ENCODE results near the gene GPR137C. TPM values are rescaled to one million over a fixed set of nuclear protein-coding genes. Genes with fewer than 3 reads are reported as not detected.
A peak's percentile ranks its signal among the peaks of the same experiment; 100 is the strongest.

GPR137C gene
- total RNA-seq, 4 donors from 2014 or later = 0.20 to 1.4 (median 1.1) TPM

DNA sequence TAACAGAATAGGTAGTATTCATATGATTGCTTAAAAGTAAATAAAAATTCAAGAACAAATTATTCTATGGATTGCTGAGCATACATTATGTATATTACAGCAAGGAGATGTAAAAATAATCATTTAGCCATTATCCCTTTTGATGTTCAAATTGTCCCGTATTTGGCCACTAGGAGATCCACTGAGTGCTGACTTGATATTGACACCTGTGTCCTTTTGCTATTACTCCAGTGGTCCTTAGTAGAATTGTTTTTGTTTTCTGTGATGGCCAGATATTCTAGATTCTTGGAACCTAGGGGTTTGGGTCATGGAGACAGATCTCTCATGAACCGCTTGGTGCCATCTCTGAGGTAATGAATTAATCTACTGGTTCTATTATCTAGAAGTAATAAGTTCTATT lies 126.0 kb downstream of the GPR137C start:
- no peak overlapping the region for H3K4me3 ChIP-seq (replicated peaks in 1 of 3)
- no peak for DNase-seq
- intact Hi-C loops (cut with DNase I) = no loop called here
- 95 to 97% methylated on average over 2 of the region's 2 CpGs for WGBS, 2 donors
- no peak overlapping the region for H3K27ac ChIP-seq
- H3K27me3 ChIP-seq = no peaks in the 10 kb centered on the region
- H3K4me1 ChIP-seq = no peaks in the 10 kb centered on the region
- no peaks in the 10 kb centered on the region for H3K9me3 ChIP-seq
- TF ChIP-seq POLR2A (IDR thresholded peaks at IDR 0.05) = no peak
- TF ChIP-seq, protein P1, sequence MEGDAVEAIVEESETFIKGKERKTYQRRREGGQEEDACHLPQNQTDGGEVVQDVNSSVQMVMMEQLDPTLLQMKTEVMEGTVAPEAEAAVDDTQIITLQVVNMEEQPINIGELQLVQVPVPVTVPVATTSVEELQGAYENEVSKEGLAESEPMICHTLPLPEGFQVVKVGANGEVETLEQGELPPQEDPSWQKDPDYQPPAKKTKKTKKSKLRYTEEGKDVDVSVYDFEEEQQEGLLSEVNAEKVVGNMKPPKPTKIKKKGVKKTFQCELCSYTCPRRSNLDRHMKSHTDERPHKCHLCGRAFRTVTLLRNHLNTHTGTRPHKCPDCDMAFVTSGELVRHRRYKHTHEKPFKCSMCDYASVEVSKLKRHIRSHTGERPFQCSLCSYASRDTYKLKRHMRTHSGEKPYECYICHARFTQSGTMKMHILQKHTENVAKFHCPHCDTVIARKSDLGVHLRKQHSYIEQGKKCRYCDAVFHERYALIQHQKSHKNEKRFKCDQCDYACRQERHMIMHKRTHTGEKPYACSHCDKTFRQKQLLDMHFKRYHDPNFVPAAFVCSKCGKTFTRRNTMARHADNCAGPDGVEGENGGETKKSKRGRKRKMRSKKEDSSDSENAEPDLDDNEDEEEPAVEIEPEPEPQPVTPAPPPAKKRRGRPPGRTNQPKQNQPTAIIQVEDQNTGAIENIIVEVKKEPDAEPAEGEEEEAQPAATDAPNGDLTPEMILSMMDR (IDR thresholded peaks at IDR 0.05) = peak in 1 of 6 experiments; percentile 7
- peaks cover 0 to 17% of the 10 kb centered on the region in 2 donors for H3K36me3 ChIP-seq

DNA sequence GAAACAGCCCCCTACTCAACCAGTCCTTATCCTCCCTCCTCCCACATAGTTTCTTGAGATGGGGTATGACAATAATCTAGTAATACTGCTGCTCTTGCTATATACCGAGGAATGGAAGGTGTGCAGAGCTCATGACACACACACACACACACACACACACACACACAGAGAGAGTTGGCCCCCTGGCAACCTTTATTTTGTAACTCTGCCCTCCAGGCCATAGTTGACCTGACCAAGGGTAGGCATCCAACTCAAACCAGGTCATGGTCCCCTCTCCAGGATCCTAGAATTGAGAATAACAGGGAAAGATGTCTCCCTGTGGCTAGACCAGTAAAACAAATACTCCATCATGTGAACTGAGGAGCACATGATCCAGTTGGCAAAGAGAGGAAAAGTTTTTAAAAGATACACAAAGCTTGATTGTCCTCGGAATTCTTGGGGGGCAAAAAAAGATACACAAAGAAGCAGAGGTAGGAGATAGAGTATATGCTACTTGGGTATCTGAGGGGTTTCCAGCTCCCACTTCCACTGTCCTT lies 131.4 kb downstream of the GPR137C start:
- Histone ChIP-seq H3K27ac (no peak overlapping the region), H3K27me3 (no peaks in the 10 kb centered on the region), H3K9me3 (no peaks in the 10 kb centered on the region), H3K4me1 (peaks cover 5 to 8% of the 10 kb centered on the region in 2 donors), H3K36me3 (no peaks in the 10 kb centered on the region), H3K4me3 (replicated peaks in 1 of 3) (no peak overlapping the region)
- no peak for DNase-seq
- TF ChIP-seq POLR2A (IDR thresholded peaks at IDR 0.05) = no peak
- TF ChIP-seq, protein P1 (IDR thresholded peaks at IDR 0.05) = no peak
- WGBS, 2 donors = 85 to 87% methylated on average over 2 of the region's 2 CpGs
- intact Hi-C loops (cut with DNase I) = no loop called here

DNA sequence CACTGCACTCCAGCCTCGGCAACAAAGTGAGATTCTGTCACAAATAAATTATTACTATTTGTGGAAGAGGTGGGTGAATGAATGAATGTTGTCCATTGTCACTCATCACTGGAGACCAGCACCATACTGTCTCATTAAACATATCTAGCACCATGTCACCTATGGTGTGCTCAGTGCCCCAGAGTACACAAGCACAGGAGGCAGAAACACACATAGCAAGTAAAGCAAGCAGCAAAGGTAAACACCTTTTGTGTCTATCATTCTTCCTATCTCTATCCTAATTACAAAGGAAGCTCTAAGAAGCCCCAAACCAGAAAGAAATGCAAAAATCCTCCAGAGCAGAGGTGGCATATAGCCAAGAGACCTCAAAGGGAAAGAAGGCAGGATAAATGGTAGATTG lies 133.5 kb downstream of the GPR137C start:
- H3K4me3 ChIP-seq (replicated peaks in 1 of 3) = no peak overlapping the region
- intact Hi-C loops (cut with DNase I) = no loop called here
- no peaks in the 10 kb centered on the region for H3K9me3 ChIP-seq
- no peaks in the 10 kb centered on the region for H3K36me3 ChIP-seq
- no peak overlapping the region for H3K27ac ChIP-seq
- H3K4me1 ChIP-seq = peaks cover 8 to 10% of the 10 kb centered on the region in 2 donors
- 100% methylated on average over 1 of the region's 1 CpG for WGBS, 2 donors
- TF ChIP-seq, protein P1 (IDR thresholded peaks at IDR 0.05) = no peak
- TF ChIP-seq POLR2A (IDR thresholded peaks at IDR 0.05) = no peak
- DNase-seq = no peak
- no peaks in the 10 kb centered on the region for H3K27me3 ChIP-seq

Other genes starting within 250 kb of the GPR137C start
- gene PTGER2, start 238.5 kb upstream of the GPR137C start, total RNA-seq = 1 to 10 TPM in 3 of 4 donors, under 1 TPM in 1; 0.56 to 5.0 (median 1.5) TPM
- gene TXNDC16, start 331 bp upstream of the GPR137C start, total RNA-seq = 10 to 100 TPM in 1 of 4 donors, 1 to 10 TPM in 3; 3.7 to 14.1 (median 7.4) TPM
- gene ERO1A, start 142.7 kb downstream of the GPR137C start, total RNA-seq = 10 to 100 TPM; 32.2 to 55.9 (median 38.6) TPM
- 100 to 1,000 TPM in 3 of 4 donors, 10 to 100 TPM in 1; 98.8 to 146 (median 125) TPM for gene PSMC6, start 154.4 kb downstream of the GPR137C start, total RNA-seq
- 10 to 100 TPM; 13.7 to 17.1 (median 14.8) TPM for gene STYX, start 177.3 kb downstream of the GPR137C start, total RNA-seq
- 10 to 100 TPM; 10.3 to 11.7 (median 10.6) TPM for gene GNPNAT1, start 238.8 kb downstream of the GPR137C start, total RNA-seq